ENCODE results near the gene FUZ. TPM values are rescaled to one million over a fixed set of nuclear protein-coding genes. Genes with fewer than 3 reads are reported as not detected.

FUZ gene
- total and polyA plus RNA-seq, 2 donors (not counting 1 experiment from before 2014, with no cell fraction given), result 30.2 to 31.5 TPM

DNA sequence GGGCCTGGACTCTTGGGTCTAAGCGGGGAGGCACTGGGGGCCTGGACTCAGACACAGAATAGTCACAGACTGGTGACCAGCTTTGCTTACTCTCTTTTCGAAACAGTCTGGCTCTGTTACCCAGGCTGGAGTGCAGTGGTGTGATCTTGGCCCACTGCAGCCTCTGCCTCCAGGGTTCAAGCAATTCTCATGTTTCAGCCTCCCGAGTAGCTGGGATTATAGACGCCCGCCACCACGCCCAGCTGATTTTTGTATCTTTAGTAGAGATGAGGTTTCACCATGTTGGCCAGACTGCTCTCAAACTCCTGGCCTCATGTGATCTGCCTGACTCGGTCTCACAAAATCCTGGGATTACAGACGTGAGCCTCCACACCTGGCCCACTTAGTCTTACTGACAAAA lies 16.1 kb upstream of the FUZ start:
- POLR2A ChIA-PET, result no interaction called here
- Mint-ChIP-seq H3K27ac (no peak overlapping the region), H3K9me3 (ENCODE audit: insufficient read depth) (no peaks in the 10 kb centered on the region), H3K27me3 (no peaks in the 10 kb centered on the region), H3K4me1 (no peaks in the 10 kb centered on the region), H3K4me3 (no peak overlapping the region)
- Histone ChIP-seq H3K9me3 (ENCODE audit: control extremely low read depth in 1 of 3, control insufficient read depth in 2 of 3, insufficient read depth in 1 of 3, low read length in 2 of 3) (peaks cover 0 to 2% (median 0%) of the 10 kb centered on the region in 3 donors), H4K20me1 (ENCODE audit: control insufficient read depth, insufficient read depth, low read length, poor library complexity, severe bottlenecking) (peaks cover 73% of the 10 kb centered on the region), H3K79me2 (ENCODE audit: control insufficient read depth, insufficient read depth, low read length) (peaks cover 63% of the 10 kb centered on the region), H3K4me2 (replicated peaks; ENCODE audit: low read depth, low read length, poor library complexity, severe bottlenecking) (no peak overlapping the region), H2AFZ (ENCODE audit: insufficient read depth, low read depth, low read length, poor library complexity, severe bottlenecking) (no peak overlapping the region), H3K9ac (ENCODE audit: low read length) (no peak overlapping the region), H3K36me3 (replicated peaks in 1 of 2; ENCODE audit: control extremely low read depth in 1 of 2, control insufficient read depth in 1 of 2, extremely low read depth in 1 of 2, insufficient read depth in 2 of 2, low read length in 1 of 2) (peaks cover 0 to 80% of the 10 kb centered on the region in 2 experiments), H3K4me3 (ENCODE audit: control extremely low read depth in 1 of 5, extremely low read depth in 1 of 5, insufficient read depth in 1 of 5, low read depth in 2 of 5, low read length in 4 of 5) (no peak overlapping the region), H3K4me1 (ENCODE audit: control insufficient read depth in 2 of 2, insufficient read depth in 2 of 2, low read length in 2 of 2) (no peaks in the 10 kb centered on the region), H3K27ac (ENCODE audit: low read length in 2 of 2) (no peak overlapping the region), H3K27me3 (replicated peaks in 1 of 4; ENCODE audit: control extremely low read depth in 1 of 4, control insufficient read depth in 3 of 4, insufficient read depth in 4 of 4, low read length in 3 of 4) (no peaks in the 10 kb centered on the region)
- TF ChIP-seq EZH2 (IDR thresholded peaks at IDR 0.05; ENCODE audit: borderline replicate concordance, insufficient read depth, low read depth, low read length, poor library complexity, severe bottlenecking), result no peak
- TF ChIP-seq, protein P1, sequence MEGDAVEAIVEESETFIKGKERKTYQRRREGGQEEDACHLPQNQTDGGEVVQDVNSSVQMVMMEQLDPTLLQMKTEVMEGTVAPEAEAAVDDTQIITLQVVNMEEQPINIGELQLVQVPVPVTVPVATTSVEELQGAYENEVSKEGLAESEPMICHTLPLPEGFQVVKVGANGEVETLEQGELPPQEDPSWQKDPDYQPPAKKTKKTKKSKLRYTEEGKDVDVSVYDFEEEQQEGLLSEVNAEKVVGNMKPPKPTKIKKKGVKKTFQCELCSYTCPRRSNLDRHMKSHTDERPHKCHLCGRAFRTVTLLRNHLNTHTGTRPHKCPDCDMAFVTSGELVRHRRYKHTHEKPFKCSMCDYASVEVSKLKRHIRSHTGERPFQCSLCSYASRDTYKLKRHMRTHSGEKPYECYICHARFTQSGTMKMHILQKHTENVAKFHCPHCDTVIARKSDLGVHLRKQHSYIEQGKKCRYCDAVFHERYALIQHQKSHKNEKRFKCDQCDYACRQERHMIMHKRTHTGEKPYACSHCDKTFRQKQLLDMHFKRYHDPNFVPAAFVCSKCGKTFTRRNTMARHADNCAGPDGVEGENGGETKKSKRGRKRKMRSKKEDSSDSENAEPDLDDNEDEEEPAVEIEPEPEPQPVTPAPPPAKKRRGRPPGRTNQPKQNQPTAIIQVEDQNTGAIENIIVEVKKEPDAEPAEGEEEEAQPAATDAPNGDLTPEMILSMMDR (IDR thresholded peaks at IDR 0.05), result no peak
- 84% methylated on average over 8 of the region's 8 CpGs for WGBS (ENCODE audit: insufficient coverage)
- ATAC-seq (ENCODE audit: low read depth), result no peak
- DNase-seq, result no peak
- intact Hi-C loops (cut with micrococcal nuclease), result no loop called here
- CTCF ChIA-PET, result no interaction called here

DNA sequence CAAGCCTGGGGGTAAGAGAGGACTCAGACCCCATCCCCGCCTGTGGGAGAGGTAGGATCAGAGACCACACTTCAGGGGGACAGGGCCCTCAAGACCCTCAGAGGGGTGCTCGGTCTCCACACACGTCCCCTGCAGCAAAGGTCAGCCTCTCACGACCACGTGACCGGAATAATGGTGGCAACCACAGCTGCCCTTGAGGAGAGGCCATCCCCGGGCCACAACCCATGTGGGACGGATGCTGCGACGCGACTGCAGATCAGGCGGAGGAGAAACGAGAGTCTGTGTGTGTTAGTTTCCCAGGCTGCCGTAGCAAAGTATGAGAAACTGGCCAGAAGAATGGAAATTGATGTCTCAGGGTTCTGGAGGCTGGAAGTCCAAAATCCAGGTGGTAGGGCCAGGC lies 13.9 kb upstream of the FUZ start:
- CTCF ChIA-PET, result no interaction called here
- Mint-ChIP-seq H3K4me3 (no peak overlapping the region), H3K9me3 (ENCODE audit: insufficient read depth) (no peaks in the 10 kb centered on the region), H3K27me3 (no peaks in the 10 kb centered on the region), H3K4me1 (peaks cover 11% of the 10 kb centered on the region), H3K27ac (no peak overlapping the region)
- Histone ChIP-seq H3K36me3 (replicated peaks in 1 of 2; ENCODE audit: control extremely low read depth in 1 of 2, control insufficient read depth in 1 of 2, extremely low read depth in 1 of 2, insufficient read depth in 2 of 2, low read length in 1 of 2) (peaks cover 2 to 76% of the 10 kb centered on the region in 2 experiments), H3K9me3 (ENCODE audit: control extremely low read depth in 1 of 3, control insufficient read depth in 2 of 3, insufficient read depth in 1 of 3, low read length in 2 of 3) (peaks cover 0 to 2% (median 0%) of the 10 kb centered on the region in 3 donors), H3K4me2 (replicated peaks; ENCODE audit: low read depth, low read length, poor library complexity, severe bottlenecking) (no peak overlapping the region), H2AFZ (ENCODE audit: insufficient read depth, low read depth, low read length, poor library complexity, severe bottlenecking) (no peak overlapping the region), H3K4me3 (ENCODE audit: control extremely low read depth in 1 of 5, extremely low read depth in 1 of 5, insufficient read depth in 1 of 5, low read depth in 2 of 5, low read length in 4 of 5) (no peak overlapping the region), H3K27ac (ENCODE audit: low read length in 2 of 2) (no peak overlapping the region), H3K9ac (ENCODE audit: low read length) (no peak overlapping the region), H3K27me3 (replicated peaks in 1 of 4; ENCODE audit: control extremely low read depth in 1 of 4, control insufficient read depth in 3 of 4, insufficient read depth in 4 of 4, low read length in 3 of 4) (no peaks in the 10 kb centered on the region), H3K4me1 (ENCODE audit: control insufficient read depth in 2 of 2, insufficient read depth in 2 of 2, low read length in 2 of 2) (peaks cover 6 to 11% of the 10 kb centered on the region in 2 donors), H4K20me1 (ENCODE audit: control insufficient read depth, insufficient read depth, low read length, poor library complexity, severe bottlenecking) (peaks cover 89% of the 10 kb centered on the region), H3K79me2 (ENCODE audit: control insufficient read depth, insufficient read depth, low read length) (peaks cover 84% of the 10 kb centered on the region)
- TF ChIP-seq EZH2 (IDR thresholded peaks at IDR 0.05; ENCODE audit: borderline replicate concordance, insufficient read depth, low read depth, low read length, poor library complexity, severe bottlenecking), result no peak
- TF ChIP-seq, protein P1 (IDR thresholded peaks at IDR 0.05), result no peak
- no peak for DNase-seq
- intact Hi-C loops (cut with micrococcal nuclease), result no loop called here
- 98% methylated on average over 14 of the region's 14 CpGs for WGBS (ENCODE audit: insufficient coverage)
- no peak for ATAC-seq (ENCODE audit: low read depth)
- POLR2A ChIA-PET, result no interaction called here
